Liver (tissue), 3 donors: ENCODE results near the gene PPP2R2C.

Experiments
- ATF3 ChIP-seq: IDR thresholded peaks from 2 replicates; pipeline ENCODE4 v1.6.1; 2016; ENCODE audit warnings: antibody characterized with exemption
- CTCF ChIP-seq: fragments of 150-350 bp; IDR thresholded peaks from 2 replicates; pipeline ENCODE4 v1.5.1; 2017; ENCODE audit warnings: improper control_type of control experiment, low read depth, low read length; ENCODE audit not compliant: missing input control
- EGR1 ChIP-seq, 2 donors: IDR thresholded peaks; 2 replicates each; pipeline ENCODE4 v1.6.1; 2016 to 2018; ENCODE audit warnings: antibody characterized with exemption in 2 of 2, low read depth in 2 of 2
- GABPA ChIP-seq, 2 donors: IDR thresholded peaks in 1 of 2; conservative IDR thresholded peaks in 1 of 2; 2 replicates each; pipeline ENCODE4 v1.6.1; 2016; ENCODE audit warnings: antibody characterized with exemption in 2 of 2, mild to moderate bottlenecking in 1 of 2, moderate library complexity in 1 of 2
- RAD21 ChIP-seq, 2 donors: IDR thresholded peaks; 2 replicates each; pipeline ENCODE4 v1.6.1; 2016; ENCODE audit warnings: antibody characterized with exemption in 2 of 2, mild to moderate bottlenecking in 2 of 2
- REST ChIP-seq: IDR thresholded peaks from 2 replicates; pipeline ENCODE4 v1.6.1; 2016; ENCODE audit warnings: antibody characterized with exemption, mild to moderate bottlenecking
- SP1 ChIP-seq: IDR thresholded peaks from 2 replicates; pipeline ENCODE4 v1.6.1; 2018; ENCODE audit warnings: antibody characterized with exemption, mild to moderate bottlenecking
- TAF1 ChIP-seq: conservative IDR thresholded peaks from 2 replicates; pipeline ENCODE4 v1.6.1; 2016; ENCODE audit warnings: antibody characterized with exemption, mild to moderate bottlenecking
- YY1 ChIP-seq: IDR thresholded peaks from 2 replicates; pipeline ENCODE4 v1.6.1; 2016; ENCODE audit warnings: antibody characterized with exemption, mild to moderate bottlenecking
- ZBTB33 ChIP-seq: IDR thresholded peaks from 2 replicates; pipeline ENCODE4 v1.6.1; 2016; ENCODE audit warnings: antibody characterized with exemption
- donor health status: healthy.
- donor health status: healthy.

- TF ChIP-seq ATF3 (no peak), EGR1 (IDR thresholded peaks at IDR 0.05; ENCODE audit: low read depth in 2 of 2) (no peak), TAF1 (no peak), CTCF (no peak), SP1 (no peak), ZBTB33 (no peak), GABPA (IDR thresholded peaks at IDR 0.05 in 1 of 2, conservative IDR thresholded peaks at IDR 0.05 in 1 of 2) (no peak), YY1 (no peak), RAD21 (IDR thresholded peaks at IDR 0.05) (no peak), REST (no peak)
These were observed 132.5 kb downstream of the PPP2R2C start for GRCh38 chr4:6339818-6340445.
